Stimulated activated CD4-positive, alpha-beta T cell treated with anti-CD3 and anti-CD28 coated beads, Interleukin-4, amount 100 ng/mL, for 48 hours (primary cell): ENCODE results near the gene PTPRD.

Experiments
- DNase-seq, 2 donors: peaks; one replicate each; pipeline ENCODE4 v3.0.0-alpha.2; 2020; ENCODE audit warnings: low read depth in 2 of 2

The PTPRD gene

DNA sequence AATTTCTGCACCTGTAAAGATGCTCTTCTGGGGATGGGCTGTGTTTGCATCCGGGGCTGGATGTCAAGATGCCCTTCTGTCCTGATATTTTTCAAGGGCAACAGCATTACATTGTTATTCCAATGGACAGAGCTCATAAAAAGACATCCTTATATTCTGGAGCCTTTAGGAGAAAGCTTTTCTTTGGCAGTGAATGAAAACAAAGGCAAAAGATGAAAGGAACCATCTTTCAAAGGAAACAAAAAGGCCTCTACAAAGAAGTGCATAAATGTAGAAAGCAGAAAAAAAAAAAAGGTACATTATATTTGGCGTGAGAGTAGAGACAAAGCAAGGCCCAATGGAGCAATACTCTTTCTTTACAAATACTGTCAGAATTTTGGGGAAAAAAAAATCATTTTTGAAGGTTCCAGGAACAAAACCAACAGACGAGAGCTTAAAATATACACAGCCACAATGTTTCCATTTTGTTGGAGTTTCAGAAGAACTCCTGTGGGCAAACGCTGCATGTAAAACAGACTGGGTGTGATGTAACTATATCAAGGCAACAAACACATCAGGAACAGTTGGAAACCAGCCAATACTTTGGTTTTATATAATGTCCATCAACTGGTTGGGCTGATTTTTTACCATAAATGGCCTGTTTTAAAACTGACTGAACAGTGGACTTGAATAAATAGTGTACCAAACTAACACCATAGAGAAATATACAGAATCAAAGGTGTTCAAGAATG, 1927.7 kb downstream of the PTPRD start:
- DNase-seq = no peak

GRCh38 chr9:8683496-8683895, 1929.3 kb downstream of the PTPRD start:
- DNase-seq = no peak

DNA sequence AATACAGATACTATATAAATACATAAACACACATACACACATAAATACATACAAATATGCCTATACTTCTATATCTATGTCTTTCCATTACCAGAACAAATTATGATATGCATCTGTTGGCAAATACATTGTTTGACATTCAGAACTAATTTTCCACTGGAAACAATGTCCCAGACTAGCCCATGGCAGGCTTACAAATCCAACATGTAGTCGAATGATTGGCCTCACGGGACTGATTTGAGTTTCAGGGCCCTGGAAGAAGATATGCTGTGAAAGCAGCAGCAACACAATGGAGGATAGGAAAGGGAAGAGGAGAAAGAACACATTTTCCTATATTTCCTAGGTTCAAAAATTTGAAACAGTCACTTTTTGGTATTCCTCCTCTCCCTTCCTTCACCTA, 1932.1 kb downstream of the PTPRD start:
- no peak for DNase-seq

DNA sequence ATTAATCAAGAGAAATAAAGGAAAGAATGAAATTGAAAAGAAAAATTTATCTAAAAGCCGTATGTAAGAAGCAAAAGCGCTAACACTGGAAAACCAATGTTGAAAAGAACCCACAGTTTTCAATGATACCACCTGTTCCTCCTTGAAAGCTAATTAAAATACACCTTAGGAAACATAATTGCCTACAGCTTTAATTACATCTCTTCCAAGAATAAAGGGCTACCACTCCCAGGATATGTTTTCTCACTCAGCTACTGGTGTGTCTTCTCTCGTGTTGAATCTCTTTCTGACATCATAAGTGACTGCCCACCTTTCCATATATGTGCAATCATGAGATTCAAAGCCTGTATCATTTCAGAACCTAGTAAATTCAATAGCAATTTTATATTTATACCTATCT, 1932.6 kb downstream of the PTPRD start:
- DNase-seq = no peak

- DNase-seq = no peak
These were observed 1933.4 kb downstream of the PTPRD start for GRCh38 chr9:8679371-8679822.

DNA sequence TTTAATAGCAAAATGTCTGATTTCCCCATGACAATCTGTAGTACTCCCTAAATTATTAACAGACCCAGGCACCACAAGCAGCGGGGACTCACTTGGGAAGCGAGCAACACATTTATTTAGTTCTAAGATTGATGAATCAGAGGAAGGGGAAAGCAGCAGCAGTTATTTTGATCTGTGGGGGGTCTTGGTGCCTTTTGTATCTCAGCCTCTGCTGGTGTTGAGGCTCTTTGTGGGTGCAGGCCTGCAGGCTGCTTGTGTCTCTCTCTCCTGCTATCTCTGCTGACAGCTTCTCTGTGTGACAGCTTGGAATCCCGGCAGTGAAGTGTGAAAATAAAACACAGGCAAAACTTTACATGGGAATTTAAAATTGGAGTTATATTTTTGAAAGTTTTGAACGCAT, 1935.1 kb downstream of the PTPRD start:
- no peak for DNase-seq

GRCh38 chr9:8674536-8674935, 1938.3 kb downstream of the PTPRD start:
- no peak for DNase-seq

DNA sequence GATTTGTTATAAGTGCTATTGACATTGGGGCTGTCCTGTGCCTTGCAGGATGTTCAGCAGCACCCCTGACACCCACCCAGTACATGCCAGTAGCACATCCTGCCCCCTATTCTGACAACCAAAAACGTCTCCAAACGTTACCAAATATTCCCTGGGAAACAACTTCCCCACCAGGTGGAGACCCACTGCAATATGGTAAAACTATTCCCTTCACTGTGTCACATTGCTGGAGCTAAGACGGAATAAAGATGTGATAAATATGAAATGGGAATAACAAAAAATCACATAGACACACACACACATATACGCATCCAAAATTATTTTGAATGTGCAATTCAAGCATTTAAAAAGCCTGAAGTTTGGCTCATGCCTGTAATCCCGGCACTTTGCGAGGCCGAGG, 1939.0 kb downstream of the PTPRD start:
- DNase-seq = no peak

DNA sequence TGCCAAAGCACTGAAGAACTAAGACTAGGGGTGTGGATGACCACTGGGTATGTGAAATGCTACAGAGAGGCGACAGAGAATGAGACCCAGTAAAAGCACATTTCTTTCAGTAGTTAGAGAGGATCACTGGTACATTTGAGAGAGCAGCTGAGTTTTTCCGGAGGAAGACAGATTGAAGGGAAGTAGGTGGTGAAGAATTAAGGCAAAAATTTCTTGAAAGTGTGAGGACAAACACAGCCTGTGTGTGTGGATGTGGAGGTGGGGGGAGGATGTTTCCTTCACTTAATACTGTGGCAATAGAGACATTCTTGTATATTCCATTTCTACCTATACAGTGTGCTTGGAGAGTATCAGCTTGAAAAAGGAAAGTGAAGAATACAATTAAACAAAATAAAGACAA, 1942.1 kb downstream of the PTPRD start:
- no peak for DNase-seq

DNA sequence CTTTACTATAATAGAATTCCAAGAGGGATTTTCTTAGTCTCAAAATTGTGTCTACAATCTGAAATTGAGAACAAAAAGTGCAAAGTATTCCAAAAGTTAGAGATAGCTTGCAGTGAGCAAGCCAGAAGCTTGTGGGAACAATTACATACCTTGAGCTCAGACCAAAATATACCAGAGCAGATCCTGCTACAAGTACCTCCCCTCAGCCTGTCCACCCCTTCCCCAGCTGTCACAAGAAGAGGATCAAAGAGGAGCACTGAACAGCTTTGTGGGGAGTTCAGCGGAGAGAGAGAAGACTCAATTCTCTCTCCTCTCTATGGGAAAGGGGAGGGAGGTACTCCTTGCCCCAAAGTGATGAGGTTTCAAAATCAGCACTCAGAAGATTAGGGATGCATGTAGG, 1944.1 kb downstream of the PTPRD start:
- DNase-seq = no peak

DNA sequence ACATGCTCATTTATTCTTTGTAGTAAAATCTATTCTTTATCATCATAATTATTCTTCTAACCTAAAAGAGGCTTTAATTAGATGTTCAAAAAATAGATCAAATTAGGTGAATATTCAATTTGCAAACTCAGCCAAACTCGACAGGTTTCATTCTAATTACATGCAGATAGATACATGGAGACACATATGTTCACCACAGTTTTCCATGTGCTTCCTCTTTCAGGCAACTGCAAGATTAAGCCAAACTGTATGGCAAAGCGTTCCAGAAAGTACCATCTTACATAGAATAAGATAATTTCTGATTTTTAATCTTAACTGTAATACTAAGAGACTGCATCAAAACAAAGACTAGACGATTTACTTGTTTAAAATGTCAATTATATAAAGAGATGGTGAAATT, 1944.6 kb downstream of the PTPRD start:
- no peak for DNase-seq

- DNase-seq = no peak
These were observed 1946.7 kb downstream of the PTPRD start for GRCh38 chr9:8666060-8666459.

DNA sequence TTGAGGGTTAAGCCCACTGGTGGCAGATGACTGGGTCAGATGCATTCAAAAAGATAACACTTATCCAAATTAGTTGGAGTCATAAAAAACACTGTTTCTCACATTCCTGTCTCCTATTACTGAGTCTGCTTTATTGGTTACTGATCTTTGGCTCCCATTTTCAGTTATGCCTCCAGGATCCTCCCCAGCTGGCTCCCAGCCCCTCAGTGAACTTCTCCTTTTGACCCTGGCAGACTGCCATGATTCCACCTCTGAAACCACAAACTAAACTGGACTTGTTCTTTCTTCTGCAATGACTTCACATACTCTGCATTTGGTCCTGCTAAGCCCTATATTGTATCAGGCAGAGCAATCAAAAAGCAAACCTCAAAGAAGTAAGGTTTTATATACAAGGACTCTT, 1952.4 kb downstream of the PTPRD start:
- no peak for DNase-seq

DNA sequence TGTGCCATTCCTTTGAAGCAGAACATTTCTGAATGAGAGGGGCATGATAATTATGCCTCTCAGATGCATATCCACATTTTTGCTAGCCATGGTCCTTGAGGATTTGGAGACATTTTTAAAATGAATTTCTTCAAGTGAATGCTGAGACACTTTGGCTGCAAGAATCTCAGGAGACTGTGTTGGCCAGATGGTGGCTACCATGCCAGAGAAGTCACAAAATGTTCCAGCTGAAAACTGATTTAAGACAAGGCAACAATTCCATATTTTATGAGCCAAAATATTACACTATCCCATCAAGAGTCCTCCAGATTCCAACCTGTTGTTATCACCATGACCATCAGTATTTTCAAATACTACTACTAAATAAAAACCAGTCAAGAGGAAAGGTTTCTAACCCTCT, 1953.7 kb downstream of the PTPRD start:
- no peak for DNase-seq

- no peak for DNase-seq
These were observed 1957.7 kb downstream of the PTPRD start for GRCh38 chr9:8655071-8655470.

DNA sequence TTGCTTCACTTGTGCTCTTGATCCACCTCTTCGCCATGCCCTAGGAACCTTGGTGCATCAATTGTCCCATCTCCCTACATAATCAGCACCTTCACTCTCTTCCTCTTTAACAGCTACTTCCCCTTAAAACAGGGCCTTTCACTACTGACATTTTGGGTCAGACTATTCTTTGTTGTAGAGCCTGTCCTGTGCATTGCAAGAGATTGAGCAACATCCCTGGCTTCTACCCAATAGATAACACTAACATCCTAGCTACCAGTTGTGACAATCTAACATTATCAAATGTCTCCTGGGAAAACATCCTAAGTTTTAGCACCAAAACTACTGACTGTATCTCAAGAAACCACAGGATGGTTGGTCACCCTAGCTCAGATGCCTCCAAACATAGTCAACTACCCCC, 1958.9 kb downstream of the PTPRD start:
- DNase-seq = no peak

DNA sequence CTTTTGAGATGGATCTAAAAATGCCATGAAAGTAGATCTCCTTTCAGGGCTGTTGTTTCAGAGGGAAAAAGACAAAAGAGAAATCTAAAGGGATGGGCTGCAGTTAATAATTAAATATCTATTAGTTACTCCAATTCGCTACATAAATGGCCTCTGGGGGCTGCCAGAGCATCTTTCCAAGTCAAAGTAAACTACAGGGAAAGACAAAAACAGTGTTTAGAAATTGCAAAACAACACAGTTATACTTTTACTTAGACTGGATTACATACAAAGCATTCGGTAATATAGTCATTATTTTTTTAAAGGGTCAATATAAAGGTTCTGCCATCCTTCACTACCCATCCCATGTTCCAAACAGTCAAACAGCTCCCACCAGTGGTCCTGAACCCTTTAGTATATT, 1959.7 kb downstream of the PTPRD start:
- DNase-seq = no peak

- no peak for DNase-seq
These were observed 1960.5 kb downstream of the PTPRD start for GRCh38 chr9:8652255-8652654.

GRCh38 chr9:8651846-8652215, 1961.0 kb downstream of the PTPRD start:
- DNase-seq = no peak

DNA sequence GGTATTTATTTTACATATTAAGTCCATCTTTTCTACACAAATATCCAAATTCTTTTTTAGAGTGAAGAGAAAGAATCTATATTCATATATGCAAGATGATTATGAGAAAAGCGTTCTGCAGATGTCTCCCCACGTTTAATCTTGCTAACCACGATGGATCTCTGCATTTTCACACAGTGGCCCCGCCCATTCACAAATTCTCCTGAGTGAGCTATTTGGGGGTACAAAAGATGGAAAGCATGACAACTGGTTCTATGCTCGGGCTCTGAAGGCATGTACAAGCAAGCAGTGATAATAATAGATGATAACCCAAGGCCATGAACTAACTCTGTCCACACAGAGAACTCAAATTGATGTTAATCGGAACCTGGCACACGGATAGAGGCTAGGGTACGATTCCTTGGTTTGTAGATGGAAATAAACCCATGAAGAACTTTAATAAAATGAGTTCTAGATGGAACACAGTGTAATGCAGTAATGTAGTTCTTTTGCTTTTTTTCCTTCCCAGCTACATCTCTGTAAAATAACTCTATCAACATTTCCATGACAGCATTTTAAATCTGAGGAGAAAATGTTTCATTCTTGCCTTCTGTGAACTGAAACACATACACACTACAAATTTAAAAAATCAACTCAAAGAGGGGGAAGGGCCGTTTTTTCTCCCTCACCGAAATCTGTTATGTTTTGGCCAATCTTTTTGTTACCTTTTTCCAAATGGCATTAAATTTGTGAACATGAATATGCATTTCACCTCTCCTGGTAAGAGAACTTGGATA, 1961.5 kb downstream of the PTPRD start:
- no peak for DNase-seq

GRCh38 chr9:8649807-8650206, 1963.0 kb downstream of the PTPRD start:
- no peak for DNase-seq

DNA sequence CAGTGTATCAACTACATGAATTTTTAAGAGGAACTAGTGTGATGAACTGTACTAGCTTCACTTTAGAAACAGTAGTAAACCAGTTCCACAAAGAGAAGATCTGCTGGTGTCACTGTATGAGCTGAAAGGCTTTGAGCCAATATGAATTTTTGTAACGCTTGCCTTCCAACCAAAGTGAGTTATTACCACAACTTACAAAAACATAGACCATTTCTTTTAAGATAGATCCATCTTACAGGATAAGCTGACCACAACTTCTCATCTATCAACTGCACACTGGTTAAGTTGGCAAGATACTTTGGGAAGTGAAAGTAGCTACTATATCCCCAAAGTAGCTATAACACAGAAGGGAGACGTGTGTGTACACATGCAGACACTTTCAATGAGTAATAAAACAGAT, 1963.6 kb downstream of the PTPRD start:
- DNase-seq = no peak

DNA sequence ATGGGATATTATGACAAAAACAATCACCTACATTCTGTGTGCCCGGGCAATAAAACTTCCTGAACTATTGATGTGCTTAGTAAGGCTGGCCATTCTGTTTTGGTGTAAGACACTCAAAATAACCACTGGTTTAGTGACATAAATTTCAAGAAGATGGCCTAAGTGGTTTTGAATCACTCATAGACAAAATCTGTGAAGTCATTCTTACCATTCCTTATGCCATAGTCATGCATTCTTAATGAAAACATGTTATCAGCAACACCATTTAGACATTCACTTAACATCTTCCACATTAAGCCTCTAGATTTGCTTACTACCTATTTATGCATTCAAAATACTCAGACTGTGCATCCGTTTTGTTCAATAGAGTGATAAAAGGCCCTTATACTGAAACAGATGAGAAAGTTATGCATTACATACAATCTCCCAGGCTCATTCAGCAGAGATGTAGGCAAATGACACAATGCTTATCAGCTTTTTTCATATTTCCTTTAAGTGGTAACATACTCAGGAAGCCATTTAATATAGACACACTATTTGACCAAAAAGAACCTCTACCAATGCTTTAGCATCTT, 1964.4 kb downstream of the PTPRD start:
- no peak for DNase-seq
